Measurements from ENCODE around the gene RAPGEF3. TPM values are rescaled to one million over a fixed set of nuclear protein-coding genes. Genes with fewer than 3 reads are reported as not detected.

RAPGEF3 gene
- total RNA-seq, 6 experiments from 2014 or later: 2.0 to 4.1 (median 3.1) TPM

GRCh38 chr12:47773062-47773857 is 14.6 kb upstream of the RAPGEF3 start, which contains the start of gene SLC48A1:
Gene SLC48A1 (plus strand): TSS chr12:47773238. CDS start chr12:47773305, 67 bp downstream.
- Mint-ChIP-seq H3K27ac (peak within 1 kb of the TSS; percentile 39), H3K4me1 (ENCODE audit: low read depth) (peaks cover 51% of the 10 kb centered on the region), H3K9me3 (no peaks in the 10 kb centered on the region), H3K27me3 (ENCODE audit: insufficient read depth) (peaks cover 11% of the 10 kb centered on the region), H3K4me3 (peak within 1 kb of the TSS; percentile 91), H3K36me3 (ENCODE audit: low read depth) (peaks cover 5% of the 10 kb centered on the region; the same call in 1 of the 2 replicates)
- DNase-seq: peak; percentile 24
- peak; percentile 21; the same call in 1 of the 2 replicates for TF ChIP-seq CTCF (IDR thresholded peaks at IDR 0.05)

- Mint-ChIP-seq H3K27me3 (ENCODE audit: insufficient read depth) (peaks cover 11% of the 10 kb centered on the region), H3K27ac (no peak overlapping the region; the same call in 1 of the 2 replicates), H3K9me3 (no peaks in the 10 kb centered on the region), H3K4me3 (peak overlapping the region; percentile 84), H3K36me3 (ENCODE audit: low read depth) (peaks cover 5% of the 10 kb centered on the region; the same call in 1 of the 2 replicates), H3K4me1 (ENCODE audit: low read depth) (peaks cover 46% of the 10 kb centered on the region)
- peak; percentile 41; the same call in 1 of the 2 replicates for TF ChIP-seq CTCF (IDR thresholded peaks at IDR 0.05)
- no peak for DNase-seq
These were observed 14.0 kb upstream of the RAPGEF3 start for GRCh38 chr12:47772738-47773061.

DNA sequence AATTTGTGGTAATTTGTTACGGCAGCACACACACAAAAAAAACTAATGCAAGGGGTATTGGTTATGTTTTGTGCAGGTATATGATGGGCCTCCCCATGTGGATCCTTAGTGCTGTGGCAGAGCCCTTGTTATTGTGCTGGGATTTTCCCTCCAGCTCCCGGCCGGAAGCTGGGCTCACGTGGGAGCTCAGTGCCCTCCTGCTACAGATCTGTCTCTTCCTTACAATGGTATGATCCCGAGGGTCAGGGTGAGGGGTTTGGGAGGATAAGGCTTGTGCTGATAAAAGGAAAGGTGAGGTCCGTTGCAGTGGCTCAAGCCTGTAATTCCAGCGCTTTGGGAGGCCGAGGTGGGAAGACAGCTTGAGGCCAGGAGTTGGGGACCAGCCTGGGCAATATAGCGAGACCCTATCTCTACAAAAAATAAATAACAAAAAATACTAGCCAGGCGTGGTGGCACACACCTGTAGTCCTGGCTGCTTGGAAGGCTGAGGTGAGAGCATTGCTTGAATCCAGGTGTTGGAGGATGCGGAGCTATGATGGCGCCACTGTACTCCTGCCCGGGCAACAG is 13.5 kb upstream of the RAPGEF3 start:
- Mint-ChIP-seq H3K27ac (no peak overlapping the region; the same call in none of the 2 replicates), H3K27me3 (ENCODE audit: insufficient read depth) (peaks cover 11% of the 10 kb centered on the region), H3K9me3 (no peaks in the 10 kb centered on the region), H3K4me1 (ENCODE audit: low read depth) (peaks cover 41% of the 10 kb centered on the region), H3K4me3 (peak overlapping the region; percentile 84), H3K36me3 (ENCODE audit: low read depth) (peaks cover 5% of the 10 kb centered on the region; the same call in 1 of the 2 replicates)
- TF ChIP-seq CTCF (IDR thresholded peaks at IDR 0.05): no peak
- no peak for DNase-seq

DNA sequence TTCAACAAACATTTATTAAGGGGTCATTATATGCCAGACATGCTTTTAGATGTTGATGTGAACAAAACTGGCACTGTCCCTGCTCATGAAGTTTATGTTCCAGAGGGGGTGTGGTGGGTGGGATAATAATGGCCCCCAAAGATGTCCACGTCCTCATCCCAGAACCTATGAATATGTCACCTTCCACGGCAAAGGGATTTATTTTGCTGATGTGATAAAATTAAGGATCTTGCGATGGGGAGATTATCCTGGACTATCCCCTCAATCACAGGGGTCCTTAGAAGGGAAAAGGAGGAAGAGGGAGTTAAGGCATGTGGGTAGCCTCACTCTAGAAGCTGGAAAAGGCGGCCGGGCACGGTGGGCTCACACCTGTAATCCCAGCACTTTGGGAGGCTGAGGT is 12.6 kb upstream of the RAPGEF3 start:
- Mint-ChIP-seq H3K4me1 (ENCODE audit: low read depth) (peaks cover 32% of the 10 kb centered on the region), H3K4me3 (no peak overlapping the region), H3K36me3 (ENCODE audit: low read depth) (peaks cover 5% of the 10 kb centered on the region; the same call in 1 of the 2 replicates), H3K9me3 (no peaks in the 10 kb centered on the region), H3K27ac (no peak overlapping the region), H3K27me3 (ENCODE audit: insufficient read depth) (peaks cover 6% of the 10 kb centered on the region)
- DNase-seq: no peak
- TF ChIP-seq CTCF (IDR thresholded peaks at IDR 0.05): no peak

- no peaks in the 10 kb centered on the region for H3K36me3 Mint-ChIP-seq (ENCODE audit: low read depth)
- H3K27me3 Mint-ChIP-seq (ENCODE audit: insufficient read depth): no peaks in the 10 kb centered on the region; the same call in 1 of the 2 replicates
- DNase-seq: peak; percentile 48
- peaks cover 21% of the 10 kb centered on the region for H3K4me1 Mint-ChIP-seq (ENCODE audit: low read depth)
- H3K27ac Mint-ChIP-seq: no peak overlapping the region
- H3K4me3 Mint-ChIP-seq: no peak overlapping the region
- TF ChIP-seq CTCF (IDR thresholded peaks at IDR 0.05): no peak
- H3K9me3 Mint-ChIP-seq: no peaks in the 10 kb centered on the region
These were observed 11.5 kb upstream of the RAPGEF3 start for GRCh38 chr12:47770086-47770726.

Data from HFFc6 (cell line).